A549 (cell line): ENCODE results near the gene DLX5. TPM values are rescaled to one million over a fixed set of nuclear protein-coding genes. Genes with fewer than 3 reads are reported as not detected.

Experiments used
- ATAC-seq, 2 experiments: fragments of 200-7000 bp in 1 of 2; fragments of >200 bp in 1 of 2; cut with Nextera tagmentation in 1 of 2; cut with Tn5 transposase in 1 of 2; 3 replicates each; pipeline versions ENCODE4 v1.8.0 to v1.9.1; 2018 to 2020; ENCODE audit warnings: mild to moderate bottlenecking in 1 of 2, moderate library complexity in 1 of 2
- CTCF ChIA-PET: fragments of 300-600 bp; sonication (Branson Sonifier 250); formaldehyde crosslinking; extraction: SDS; loops from one replicate; lab custom pipeline; 2021; ENCODE audit warnings: antibody characterized with exemption, inconsistent platforms; lab: Yijun Ruan, JAX
- POLR2A ChIA-PET: fragments of 350-600 bp; formaldehyde crosslinking; extraction: SDS; loops from one replicate; lab custom pipeline; 2021; ENCODE audit warnings: antibody characterized with exemption, inconsistent platforms; lab: Yijun Ruan, JAX
- DNase-seq, 2 experiments: peaks; one replicate each; pipeline versions ENCODE4 v3.0.0 to v3.0.0-alpha.2; 2011 to 2016; ENCODE audit warnings: low read depth in 1 of 2, low spot score in 1 of 2
- FAIRE-seq: peaks from 2 replicates; lab custom pipeline; 2011; peaks lifted over from hg19 to GRCh38; lab: Jason Lieb, UNC
- H3K27ac ChIP-seq, 2 experiments: fragments of >200 bp; sonication (Bioruptor Twin); formaldehyde crosslinking; 3 replicates each; pipeline ENCODE4 v1.5.1; 2016 to 2017
- H3K4me1 ChIP-seq: fragments of >200 bp; sonication (Bioruptor Twin); formaldehyde crosslinking; 3 replicates; pipeline ENCODE4 v1.6.1; 2016
- H3K4me2 ChIP-seq: fragments of >200 bp; sonication (Bioruptor Twin); formaldehyde crosslinking; 3 replicates; pipeline ENCODE4 v1.6.1; 2016
- H3K4me3 ChIP-seq: fragments of >200 bp; sonication (Bioruptor Twin); formaldehyde crosslinking; 3 replicates; pipeline ENCODE4 v1.5.1; 2016
- H3K9me3 ChIP-seq: fragments of >200 bp; sonication (Bioruptor Twin); formaldehyde crosslinking; 3 replicates; pipeline ENCODE4 v1.6.1; 2016
- EHMT2 ChIP-seq: fragments of 200-600 bp; sonication (generic); IDR thresholded peaks from 2 replicates; pipeline ENCODE4 v1.6.1; 2016; ENCODE audit warnings: antibody characterized with exemption, low read depth, mild to moderate bottlenecking, moderate library complexity
- ESRRA ChIP-seq: fragments of 150-350 bp; IDR thresholded peaks from 2 replicates; pipeline ENCODE4 v1.6.1; 2014; ENCODE audit warnings: mild to moderate bottlenecking, low read length, borderline replicate concordance
- HOXB13 ChIP-seq: fragments of 250-450 bp; sonication (Bioruptor Pico); IDR thresholded peaks from 2 replicates; pipeline ENCODE4 v1.5.0; 2020; ENCODE audit warnings: low read depth, mild to moderate bottlenecking, moderate library complexity
- HOXB5 ChIP-seq: fragments of 250-450 bp; sonication (Bioruptor Pico); IDR thresholded peaks from 2 replicates; pipeline ENCODE4 v1.5.0; 2020; ENCODE audit warnings: mild to moderate bottlenecking, moderate library complexity
- JUN ChIP-seq, 2 experiments: fragments of >200 bp; sonication (Bioruptor Twin); formaldehyde crosslinking; IDR thresholded peaks; 2 replicates in 1 of 2; 3 replicates in 1 of 2; pipeline ENCODE4 v1.6.1; 2016 to 2017
- MYC ChIP-seq: IDR thresholded peaks from 2 replicates; pipeline ENCODE4 v1.6.1; 2012; ENCODE audit warnings: mild to moderate bottlenecking, inconsistent platforms, low read length, improper control_type of control experiment, borderline replicate concordance
- NPAS2 ChIP-seq: fragments of 250-450 bp; sonication (Bioruptor Pico); IDR thresholded peaks from 2 replicates; pipeline ENCODE4 v1.8.0; 2022; ENCODE audit warnings: mild to moderate bottlenecking, moderate library complexity, borderline replicate concordance
- PHF8 ChIP-seq: fragments of 200-600 bp; sonication (generic); IDR thresholded peaks from 2 replicates; pipeline ENCODE4 v1.6.1; 2016; ENCODE audit warnings: low read depth, mild to moderate bottlenecking, antibody characterized with exemption, moderate library complexity, borderline replicate concordance
- POLR2AphosphoS2 ChIP-seq: conservative IDR thresholded peaks from 2 replicates; pipeline ENCODE4 v1.6.1; 2012; ENCODE audit warnings: low read length, improper control_type of control experiment, inconsistent platforms
- RCOR1 ChIP-seq: fragments of 150-350 bp; IDR thresholded peaks from 2 replicates; pipeline ENCODE4 v1.6.1; 2014; ENCODE audit warnings: antibody characterized with exemption, low read length, low read depth
- ZC3H11A ChIP-seq: fragments of 450-650 bp; IDR thresholded peaks from 2 replicates; pipeline ENCODE4 v1.6.1; 2014; ENCODE audit warnings: antibody characterized with exemption, mild to moderate bottlenecking
- ZNF302 ChIP-seq: fragments of 250-450 bp; sonication (Bioruptor Pico); IDR thresholded peaks from 2 replicates; pipeline ENCODE4 v1.9.0; 2021; ENCODE audit warnings: inconsistent platforms, mild to moderate bottlenecking, moderate library complexity
- WGBS: methylation state at CpG from one replicate; pipeline ENCODE4 v1.1.6; 2017; ENCODE audit errors: missing lambda C conversion rate; 5-methylcytosine and 5-hydroxymethylcytosine counted together
- polyA plus RNA-seq, 4 experiments: library from polyadenylated mRNA; depleted of rRNA in 3 of 4; stranded (reverse); fragments of >200 nt; fragmentation: RNase III in 1 of 4; extraction: RNeasy Plus Mini Kit Qiagen cat#74134 plus additional on column Dnase treatment in 1 of 4; gene quantifications; 2 replicates in 3 of 4; 3 replicates in 1 of 4; pipeline ENCODE4 v1.2.3, GENCODE V29; 2011 to 2017
- TF ChIP-seq, protein P1 (sequence below): fragments of >200 bp; sonication (Bioruptor Twin); formaldehyde crosslinking; IDR thresholded peaks from 2 replicates; pipeline ENCODE4 v1.6.1; 2016
- TF ChIP-seq, protein P2 (sequence below): fragments of 250-450 bp; sonication (Bioruptor Pico); IDR thresholded peaks from 2 replicates; pipeline ENCODE4 v1.5.0; 2020; ENCODE audit warnings: low read depth, mild to moderate bottlenecking, moderate library complexity
- TF ChIP-seq, protein P3 (sequence below): fragments of >200 bp; sonication (Bioruptor Twin); formaldehyde crosslinking; IDR thresholded peaks from 3 replicates; pipeline ENCODE4 v1.6.1; 2016
- TF ChIP-seq, protein P4 (sequence below): IDR thresholded peaks from 2 replicates; pipeline ENCODE4 v1.6.1; 2012
- TF ChIP-seq, protein P5 (sequence below): fragments of 200-600 bp; sonication (generic); IDR thresholded peaks from 2 replicates; pipeline ENCODE4 v1.6.1; 2016; ENCODE audit warnings: antibody characterized with exemption, mild to moderate bottlenecking, moderate library complexity
- TF ChIP-seq, protein P6 (sequence below): fragments of 450-650 bp; IDR thresholded peaks from 2 replicates; pipeline ENCODE4 v1.6.1; 2014; ENCODE audit warnings: antibody characterized with exemption

DLX5 gene
- polyA plus RNA-seq, 2 of the 4 experiments (the other 2 are of a cell fraction): not detected

DNA sequence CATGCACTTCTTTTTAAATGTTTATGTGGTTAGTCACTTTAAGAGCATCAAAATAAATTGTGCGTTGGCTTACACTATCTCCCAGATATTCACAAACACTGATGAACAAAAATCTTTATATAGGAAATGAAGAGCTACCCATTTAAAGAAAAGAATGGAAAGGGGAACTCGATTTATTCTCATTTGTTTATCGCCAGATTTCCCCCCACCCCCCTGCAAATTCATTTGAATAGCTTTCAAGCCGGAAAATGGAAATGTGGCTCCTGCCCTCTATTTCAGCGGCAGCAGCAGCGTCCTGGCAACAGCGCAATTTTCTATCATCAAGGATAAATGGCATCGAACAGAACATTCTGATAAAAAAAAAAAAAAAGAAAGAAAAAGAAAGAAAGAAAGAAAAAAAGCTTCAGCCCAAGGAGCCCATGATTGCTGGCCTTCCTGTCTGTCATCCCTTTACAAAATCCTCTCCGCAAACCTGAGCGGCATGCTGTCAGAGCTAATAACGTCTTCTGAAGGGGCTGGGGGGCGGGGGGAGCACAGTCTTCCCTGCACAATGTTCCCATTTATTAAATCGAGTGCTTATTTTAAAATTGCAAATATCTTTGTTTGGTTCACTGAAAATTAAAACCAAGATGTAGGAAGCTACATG is 33.0 kb downstream of the DLX5 start:
- POLR2A ChIA-PET: no interaction called here
- WGBS: 29% methylated on average over 13 of the region's 13 CpGs
- CTCF ChIA-PET: no interaction called here
- DNase-seq (no peak), FAIRE-seq (no peak), ATAC-seq (no peak)
- Histone ChIP-seq H3K4me1 (no peaks in the 10 kb centered on the region), H3K27ac (no peak overlapping the region), H3K4me3 (no peak overlapping the region), H3K4me2 (no peak overlapping the region), H3K9me3 (no peaks in the 10 kb centered on the region)
- TF ChIP-seq ZC3H11A (no peak), HOXB5 (CRISPR knock-in tag) (no peak), JUN (IDR thresholded peaks at IDR 0.05) (no peak), POLR2AphosphoS2 (no peak), NPAS2 (no peak), HOXB13 (CRISPR knock-in tag) (no peak), ZNF302 (CRISPR knock-in tag) (no peak), ESRRA (no peak)
- TF ChIP-seq, protein P1, sequence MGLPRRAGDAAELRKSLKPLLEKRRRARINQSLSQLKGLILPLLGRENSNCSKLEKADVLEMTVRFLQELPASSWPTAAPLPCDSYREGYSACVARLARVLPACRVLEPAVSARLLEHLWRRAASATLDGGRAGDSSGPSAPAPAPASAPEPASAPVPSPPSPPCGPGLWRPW: no peak
- TF ChIP-seq, protein P2, sequence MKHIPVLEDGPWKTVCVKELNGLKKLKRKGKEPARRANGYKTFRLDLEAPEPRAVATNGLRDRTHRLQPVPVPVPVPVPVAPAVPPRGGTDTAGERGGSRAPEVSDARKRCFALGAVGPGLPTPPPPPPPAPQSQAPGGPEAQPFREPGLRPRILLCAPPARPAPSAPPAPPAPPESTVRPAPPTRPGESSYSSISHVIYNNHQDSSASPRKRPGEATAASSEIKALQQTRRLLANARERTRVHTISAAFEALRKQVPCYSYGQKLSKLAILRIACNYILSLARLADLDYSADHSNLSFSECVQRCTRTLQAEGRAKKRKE (CRISPR knock-in tag): no peak
- TF ChIP-seq, protein P3, sequence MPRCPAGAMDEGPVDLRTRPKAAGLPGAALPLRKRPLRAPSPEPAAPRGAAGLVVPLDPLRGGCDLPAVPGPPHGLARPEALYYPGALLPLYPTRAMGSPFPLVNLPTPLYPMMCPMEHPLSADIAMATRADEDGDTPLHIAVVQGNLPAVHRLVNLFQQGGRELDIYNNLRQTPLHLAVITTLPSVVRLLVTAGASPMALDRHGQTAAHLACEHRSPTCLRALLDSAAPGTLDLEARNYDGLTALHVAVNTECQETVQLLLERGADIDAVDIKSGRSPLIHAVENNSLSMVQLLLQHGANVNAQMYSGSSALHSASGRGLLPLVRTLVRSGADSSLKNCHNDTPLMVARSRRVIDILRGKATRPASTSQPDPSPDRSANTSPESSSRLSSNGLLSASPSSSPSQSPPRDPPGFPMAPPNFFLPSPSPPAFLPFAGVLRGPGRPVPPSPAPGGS: no peak
- TF ChIP-seq, protein P4, sequence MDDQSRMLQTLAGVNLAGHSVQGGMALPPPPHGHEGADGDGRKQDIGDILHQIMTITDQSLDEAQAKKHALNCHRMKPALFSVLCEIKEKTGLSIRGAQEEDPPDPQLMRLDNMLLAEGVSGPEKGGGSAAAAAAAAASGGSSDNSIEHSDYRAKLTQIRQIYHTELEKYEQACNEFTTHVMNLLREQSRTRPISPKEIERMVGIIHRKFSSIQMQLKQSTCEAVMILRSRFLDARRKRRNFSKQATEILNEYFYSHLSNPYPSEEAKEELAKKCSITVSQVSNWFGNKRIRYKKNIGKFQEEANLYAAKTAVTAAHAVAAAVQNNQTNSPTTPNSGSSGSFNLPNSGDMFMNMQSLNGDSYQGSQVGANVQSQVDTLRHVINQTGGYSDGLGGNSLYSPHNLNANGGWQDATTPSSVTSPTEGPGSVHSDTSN: no peak

DNA sequence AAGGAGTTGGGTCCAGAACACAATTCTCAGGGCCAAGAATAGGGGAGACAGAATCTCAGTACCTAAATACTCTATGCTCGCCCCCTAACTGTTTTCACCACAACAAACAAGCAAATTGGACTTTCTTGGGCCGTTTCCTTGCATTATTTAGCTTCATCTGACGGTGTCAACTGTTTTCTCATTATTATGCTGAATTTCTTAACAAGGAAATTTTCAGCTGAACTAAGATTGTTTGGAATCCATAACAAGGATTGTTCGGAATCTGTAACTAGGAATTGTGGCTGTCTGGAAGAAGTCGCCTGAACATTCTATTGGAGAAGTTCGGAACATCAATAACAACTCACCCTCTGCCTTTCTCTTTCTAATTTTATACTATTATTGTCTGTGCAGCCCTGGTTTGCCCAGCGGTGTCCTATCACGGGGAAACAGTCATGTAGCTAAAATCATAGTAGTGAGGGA is 34.7 kb downstream of the DLX5 start:
- no peak overlapping the region for H3K27ac ChIP-seq
- no peaks in the 10 kb centered on the region for H3K9me3 ChIP-seq
- TF ChIP-seq PHF8: no peak
- no peak for TF ChIP-seq NPAS2
- TF ChIP-seq MYC: no peak
- no peak for TF ChIP-seq HOXB5 (CRISPR knock-in tag)
- TF ChIP-seq, protein P5, sequence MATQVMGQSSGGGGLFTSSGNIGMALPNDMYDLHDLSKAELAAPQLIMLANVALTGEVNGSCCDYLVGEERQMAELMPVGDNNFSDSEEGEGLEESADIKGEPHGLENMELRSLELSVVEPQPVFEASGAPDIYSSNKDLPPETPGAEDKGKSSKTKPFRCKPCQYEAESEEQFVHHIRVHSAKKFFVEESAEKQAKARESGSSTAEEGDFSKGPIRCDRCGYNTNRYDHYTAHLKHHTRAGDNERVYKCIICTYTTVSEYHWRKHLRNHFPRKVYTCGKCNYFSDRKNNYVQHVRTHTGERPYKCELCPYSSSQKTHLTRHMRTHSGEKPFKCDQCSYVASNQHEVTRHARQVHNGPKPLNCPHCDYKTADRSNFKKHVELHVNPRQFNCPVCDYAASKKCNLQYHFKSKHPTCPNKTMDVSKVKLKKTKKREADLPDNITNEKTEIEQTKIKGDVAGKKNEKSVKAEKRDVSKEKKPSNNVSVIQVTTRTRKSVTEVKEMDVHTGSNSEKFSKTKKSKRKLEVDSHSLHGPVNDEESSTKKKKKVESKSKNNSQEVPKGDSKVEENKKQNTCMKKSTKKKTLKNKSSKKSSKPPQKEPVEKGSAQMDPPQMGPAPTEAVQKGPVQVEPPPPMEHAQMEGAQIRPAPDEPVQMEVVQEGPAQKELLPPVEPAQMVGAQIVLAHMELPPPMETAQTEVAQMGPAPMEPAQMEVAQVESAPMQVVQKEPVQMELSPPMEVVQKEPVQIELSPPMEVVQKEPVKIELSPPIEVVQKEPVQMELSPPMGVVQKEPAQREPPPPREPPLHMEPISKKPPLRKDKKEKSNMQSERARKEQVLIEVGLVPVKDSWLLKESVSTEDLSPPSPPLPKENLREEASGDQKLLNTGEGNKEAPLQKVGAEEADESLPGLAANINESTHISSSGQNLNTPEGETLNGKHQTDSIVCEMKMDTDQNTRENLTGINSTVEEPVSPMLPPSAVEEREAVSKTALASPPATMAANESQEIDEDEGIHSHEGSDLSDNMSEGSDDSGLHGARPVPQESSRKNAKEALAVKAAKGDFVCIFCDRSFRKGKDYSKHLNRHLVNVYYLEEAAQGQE: no peak
- TF ChIP-seq RCOR1: no peak
- no peak for TF ChIP-seq EHMT2
- TF ChIP-seq, protein P6, sequence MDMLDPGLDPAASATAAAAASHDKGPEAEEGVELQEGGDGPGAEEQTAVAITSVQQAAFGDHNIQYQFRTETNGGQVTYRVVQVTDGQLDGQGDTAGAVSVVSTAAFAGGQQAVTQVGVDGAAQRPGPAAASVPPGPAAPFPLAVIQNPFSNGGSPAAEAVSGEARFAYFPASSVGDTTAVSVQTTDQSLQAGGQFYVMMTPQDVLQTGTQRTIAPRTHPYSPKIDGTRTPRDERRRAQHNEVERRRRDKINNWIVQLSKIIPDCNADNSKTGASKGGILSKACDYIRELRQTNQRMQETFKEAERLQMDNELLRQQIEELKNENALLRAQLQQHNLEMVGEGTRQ: no peak
- ATAC-seq (no peak), FAIRE-seq (no peak), DNase-seq (no peak)
- H3K4me2 ChIP-seq: no peak overlapping the region
- no peaks in the 10 kb centered on the region for H3K4me1 ChIP-seq
- CTCF ChIA-PET: interaction anchor here (0.7 to 1.6 kb wide), 3 partner anchors 10 to 1074 kb away, joined by 3 to 4 read pairs (median 4); no protein-coding TSS in a partner anchor
- POLR2A ChIA-PET: no interaction called here
- H3K4me3 ChIP-seq: no peak overlapping the region
- 21% methylated on average over 8 of the region's 8 CpGs for WGBS
